Hepatocyte (in vitro differentiated cells): Measurements from ENCODE around the gene IRF4. TPM values are rescaled to one million over a fixed set of nuclear protein-coding genes. Genes with fewer than 3 reads are reported as not detected.

Experiments
- DNase-seq: peaks from one replicate; pipeline ENCODE4 v3.0.0-alpha.2; 2016; ENCODE audit warnings: low spot score
- H2AFZ ChIP-seq: fragments of 200-600 bp; sonication (generic); 2 replicates; pipeline ENCODE4 v1.6.0; 2016; ENCODE audit warnings: antibody characterized with exemption, mild to moderate bottlenecking
- H3K27ac ChIP-seq: fragments of 200-600 bp; sonication (generic); 2 replicates; pipeline ENCODE4 v1.5.1; 2016; ENCODE audit warnings: mild to moderate bottlenecking
- H3K27me3 ChIP-seq: fragments of 200-600 bp; sonication (generic); 2 replicates; pipeline ENCODE4 v1.6.1; 2016
- H3K36me3 ChIP-seq: fragments of 200-600 bp; sonication (generic); replicated peaks from 2 replicates; pipeline ENCODE4 v1.5.1; 2016; ENCODE audit warnings: low read depth; ENCODE audit not compliant: insufficient read depth
- H3K4me1 ChIP-seq: fragments of 200-600 bp; sonication (generic); 2 replicates; pipeline ENCODE4 v1.5.1; 2016; ENCODE audit warnings: mild to moderate bottlenecking, moderate library complexity; ENCODE audit not compliant: insufficient read depth
- H3K4me2 ChIP-seq: fragments of 200-600 bp; sonication (generic); 2 replicates; pipeline ENCODE4 v1.6.0; 2016
- H3K4me3 ChIP-seq: fragments of 200-600 bp; sonication (generic); 2 replicates; pipeline ENCODE4 v1.5.1; 2016; ENCODE audit warnings: mild to moderate bottlenecking
- H3K79me2 ChIP-seq: fragments of 200-600 bp; sonication (generic); 2 replicates; pipeline ENCODE4 v1.6.0; 2017; ENCODE audit warnings: mild to moderate bottlenecking
- H3K9me2 ChIP-seq: fragments of 200-600 bp; sonication (generic); replicated peaks from 2 replicates; pipeline ENCODE4 v1.6.0; 2017; ENCODE audit warnings: mild to moderate bottlenecking; ENCODE audit not compliant: insufficient read depth
- H3K9me3 ChIP-seq: fragments of 200-600 bp; sonication (generic); 2 replicates; pipeline ENCODE4 v1.5.1; 2016; ENCODE audit warnings: low read depth, mild to moderate bottlenecking
- H4K20me1 ChIP-seq: fragments of 200-600 bp; sonication (generic); 2 replicates; pipeline ENCODE4 v1.6.0; 2016; ENCODE audit warnings: mild to moderate bottlenecking; ENCODE audit not compliant: insufficient read depth, poor library complexity, severe bottlenecking
- CTCF ChIP-seq: fragments of 200-600 bp; sonication (generic); IDR thresholded peaks from 2 replicates; pipeline ENCODE4 v1.5.1; 2016; ENCODE audit warnings: antibody characterized with exemption, mild to moderate bottlenecking; ENCODE audit not compliant: poor library complexity
- EZH2 ChIP-seq: fragments of 200-600 bp; sonication (generic); IDR thresholded peaks from 2 replicates; pipeline ENCODE4 v1.6.1; 2016; ENCODE audit warnings: antibody characterized with exemption, mild to moderate bottlenecking, borderline replicate concordance
- EZH2phosphoT487 ChIP-seq: fragments of 200-600 bp; sonication (generic); IDR thresholded peaks from one replicate; pipeline ENCODE4 v1.6.1; 2018; ENCODE audit warnings: antibody characterized with exemption, mild to moderate bottlenecking, low read depth, moderate library complexity; ENCODE audit not compliant: unreplicated experiment, severe bottlenecking
- WGBS: methylation state at CpG from one replicate; pipeline ENCODE4 v1.1.6; 2016; ENCODE audit warnings: low lambda C conversion rate; ENCODE audit errors: missing lambda C conversion rate; 5-methylcytosine and 5-hydroxymethylcytosine counted together
- polyA plus RNA-seq: library from polyadenylated mRNA; unstranded; fragments of >200 nt; fragmentation: Nextera tagmentation; extraction: Ambion mirVana; gene quantifications from 2 replicates; pipeline ENCODE4 v1.2.1, GENCODE V29; 2016
- total RNA-seq: library from RNA; depleted of rRNA; stranded (reverse); fragments of >200 nt; gene quantifications from 2 replicates; pipeline ENCODE4 v1.2.3, GENCODE V29; 2014

IRF4 gene
- total and polyA plus RNA-seq, 2 experiments from 2014 or later = 0.02 to 0.23 TPM

GRCh38 chr6:396126-396520 lies 4.6 kb downstream of the IRF4 start:
- H3K9me3 ChIP-seq = no peaks in the 10 kb centered on the region
- DNase-seq = no peak
- H3K27ac ChIP-seq = no peak overlapping the region
- H3K36me3 ChIP-seq = no peaks in the 10 kb centered on the region
- no peak overlapping the region for H3K4me3 ChIP-seq
- TF ChIP-seq EZH2phosphoT487 = no peak
- no peak for TF ChIP-seq EZH2
- TF ChIP-seq CTCF = no peak
- H2AFZ ChIP-seq = no peak overlapping the region
- H3K79me2 ChIP-seq = no peaks in the 10 kb centered on the region
- 92% methylated on average over 6 of the region's 6 CpGs for WGBS
- H3K4me2 ChIP-seq = no peak overlapping the region
- H4K20me1 ChIP-seq = no peaks in the 10 kb centered on the region
- H3K4me1 ChIP-seq = peaks cover 20% of the 10 kb centered on the region
- peaks cover 85% of the 10 kb centered on the region for H3K27me3 ChIP-seq
- H3K9me2 ChIP-seq = no peaks in the 10 kb centered on the region

GRCh38 chr6:397056-397455 lies 5.5 kb downstream of the IRF4 start:
- Histone ChIP-seq H2AFZ (no peak overlapping the region), H3K27me3 (peaks cover 76% of the 10 kb centered on the region), H3K4me3 (no peak overlapping the region), H4K20me1 (no peaks in the 10 kb centered on the region), H3K9me2 (no peaks in the 10 kb centered on the region), H3K9me3 (no peaks in the 10 kb centered on the region), H3K4me2 (no peak overlapping the region), H3K36me3 (no peaks in the 10 kb centered on the region), H3K4me1 (peaks cover 14% of the 10 kb centered on the region), H3K79me2 (no peaks in the 10 kb centered on the region), H3K27ac (no peak overlapping the region)
- no peak for TF ChIP-seq CTCF
- TF ChIP-seq EZH2phosphoT487 = no peak
- TF ChIP-seq EZH2 = no peak
- WGBS = 93% methylated on average over 13 of the region's 13 CpGs
- DNase-seq = no peak

GRCh38 chr6:397604-398003 lies 6.1 kb downstream of the IRF4 start:
- no peak overlapping the region for H3K4me3 ChIP-seq
- no peaks in the 10 kb centered on the region for H3K9me3 ChIP-seq
- peaks cover 71% of the 10 kb centered on the region for H3K27me3 ChIP-seq
- TF ChIP-seq EZH2phosphoT487 (no peak), CTCF (no peak), EZH2 (no peak)
- 81% methylated on average over 5 of the region's 5 CpGs for WGBS
- H3K4me2 ChIP-seq = no peak overlapping the region
- no peaks in the 10 kb centered on the region for H4K20me1 ChIP-seq
- no peak for DNase-seq
- peaks cover 8% of the 10 kb centered on the region for H3K4me1 ChIP-seq
- H2AFZ ChIP-seq = no peak overlapping the region
- H3K9me2 ChIP-seq = no peaks in the 10 kb centered on the region
- no peak overlapping the region for H3K27ac ChIP-seq
- H3K79me2 ChIP-seq = no peaks in the 10 kb centered on the region
- H3K36me3 ChIP-seq = no peaks in the 10 kb centered on the region

- H3K4me2 ChIP-seq = no peak overlapping the region
- no peak overlapping the region for H2AFZ ChIP-seq
- TF ChIP-seq EZH2 = no peak
- no peak for TF ChIP-seq CTCF
- no peak for TF ChIP-seq EZH2phosphoT487
- no peaks in the 10 kb centered on the region for H3K9me3 ChIP-seq
- H3K27me3 ChIP-seq = peaks cover 66% of the 10 kb centered on the region
- WGBS = 93% methylated on average over 2 of the region's 2 CpGs
- DNase-seq = no peak
- H3K4me3 ChIP-seq = no peak overlapping the region
- no peak overlapping the region for H3K27ac ChIP-seq
- H3K4me1 ChIP-seq = peaks cover 3% of the 10 kb centered on the region
- no peaks in the 10 kb centered on the region for H3K36me3 ChIP-seq
- no peaks in the 10 kb centered on the region for H3K9me2 ChIP-seq
- H4K20me1 ChIP-seq = no peaks in the 10 kb centered on the region
- no peaks in the 10 kb centered on the region for H3K79me2 ChIP-seq
Measured at GRCh38 chr6:398065-398464, 6.5 kb downstream of the IRF4 start.
